ENCODE results near the gene TNFAIP1.
"Not testable (repeated sequence)": the region's sequence is repeated elsewhere in the genome, so short reads cannot be mapped to it uniquely, and the experiment has no call there.

TNFAIP1 gene

DNA sequence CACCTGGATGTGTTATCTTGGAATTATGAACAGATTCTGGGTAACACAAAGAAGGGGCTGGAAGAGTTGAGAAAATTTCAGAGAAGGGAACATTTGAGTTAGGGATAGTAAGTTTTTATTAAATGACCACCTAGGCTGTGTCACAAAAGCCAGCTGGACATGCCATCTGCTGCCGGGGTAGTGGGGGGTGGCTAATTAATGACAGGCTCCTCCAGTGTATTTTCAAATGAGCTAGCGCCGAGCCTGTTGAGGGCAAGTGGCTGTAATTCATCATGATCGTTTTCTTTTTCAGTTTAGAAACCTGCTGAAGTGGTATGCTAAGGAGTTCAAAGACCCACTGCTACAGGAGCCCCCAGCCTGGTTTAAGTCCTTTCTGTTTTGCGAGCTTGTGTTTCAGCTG lies 10.3 kb upstream of the TNFAIP1 start:
- no peak for DNase-seq

DNA sequence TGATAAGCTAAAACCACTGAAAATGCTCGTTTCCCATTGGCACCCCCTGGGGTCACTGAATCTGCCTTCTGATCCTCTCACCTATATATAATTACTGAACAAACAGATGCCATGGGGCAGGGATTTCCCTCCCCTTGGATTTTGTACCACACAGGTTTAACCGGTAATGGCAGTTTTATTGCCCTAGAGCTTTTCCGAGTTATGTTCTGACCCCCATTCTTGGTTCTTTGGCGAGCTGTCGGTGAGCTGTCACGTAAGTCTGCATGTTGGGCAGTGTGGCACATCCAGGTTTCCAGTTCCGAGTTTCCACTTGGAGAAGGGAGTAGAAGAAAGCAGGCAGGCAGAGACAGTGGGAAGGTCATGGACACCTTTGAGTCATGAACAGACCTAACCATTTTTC lies 9.4 kb upstream of the TNFAIP1 start:
- DNase-seq, result no peak

DNA sequence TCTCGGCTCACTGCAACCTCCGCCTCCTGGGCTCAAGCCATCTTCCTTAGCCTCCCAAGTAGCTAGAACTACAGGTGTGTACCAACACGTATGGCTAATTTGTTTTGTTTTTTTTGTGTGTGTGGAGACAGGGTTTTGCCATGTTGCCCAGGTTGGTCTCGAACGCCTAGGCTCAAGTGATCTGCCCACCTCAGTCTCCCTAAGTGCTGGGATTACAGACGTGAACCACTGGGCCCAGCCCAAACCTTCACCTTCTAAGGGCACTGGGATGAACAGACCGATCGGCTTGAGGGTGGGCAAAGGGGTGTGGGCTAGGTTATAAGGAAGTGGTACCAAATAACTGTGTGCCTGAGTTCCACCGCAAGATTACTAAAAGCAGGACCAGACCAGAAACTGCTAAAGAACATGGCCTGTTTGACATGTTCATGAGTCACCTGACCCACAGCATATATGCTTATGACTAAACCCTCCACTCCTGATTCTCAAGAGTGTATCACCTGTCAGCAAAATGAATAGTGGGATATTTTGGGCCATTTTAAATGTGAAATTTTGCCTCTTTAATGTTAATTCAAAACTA lies 8.4 kb upstream of the TNFAIP1 start:
- no peak for DNase-seq

DNA sequence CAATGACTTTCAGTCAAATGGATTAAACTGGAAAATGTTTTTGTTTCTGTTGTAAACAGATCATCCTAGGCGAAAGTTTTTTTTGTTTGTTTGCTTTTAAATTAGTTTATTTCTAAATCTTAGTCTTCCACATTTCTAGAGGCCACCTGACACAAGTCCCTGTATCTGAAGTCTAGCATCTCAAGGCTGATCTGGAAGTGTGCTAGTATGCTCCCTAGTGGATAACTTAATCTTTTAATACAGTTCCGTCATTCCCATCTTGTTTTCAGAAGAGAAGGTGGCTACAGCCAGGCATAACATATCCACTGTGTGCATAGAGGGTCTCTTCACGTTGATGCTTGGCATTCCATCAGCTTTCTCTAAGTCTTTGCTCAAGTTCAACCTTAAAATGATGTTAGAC lies 7.9 kb upstream of the TNFAIP1 start:
- no peak for DNase-seq

GRCh38 chr17:28328325-28328724 lies 7.2 kb upstream of the TNFAIP1 start:
- no peak for DNase-seq

DNA sequence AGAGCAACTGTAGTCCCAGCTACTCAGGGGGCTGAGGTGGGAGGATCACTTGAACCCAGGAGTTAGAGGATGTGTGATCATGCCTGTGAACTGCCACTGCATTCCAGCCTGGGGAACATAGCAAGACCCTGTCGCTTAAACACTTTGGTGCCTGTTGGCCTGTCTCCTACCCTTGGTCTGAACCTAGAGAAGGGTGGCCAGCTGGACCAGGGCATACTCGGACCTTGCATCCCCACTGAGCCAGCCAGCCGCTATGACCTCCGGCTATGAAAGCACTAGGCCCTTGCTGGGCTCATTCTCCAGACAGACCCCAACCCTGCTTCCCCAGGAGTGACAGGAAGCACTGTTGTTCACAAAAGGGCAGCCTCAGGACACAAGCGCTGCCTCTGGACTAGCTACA lies 4.9 kb upstream of the TNFAIP1 start:
- DNase-seq, result no peak

DNA sequence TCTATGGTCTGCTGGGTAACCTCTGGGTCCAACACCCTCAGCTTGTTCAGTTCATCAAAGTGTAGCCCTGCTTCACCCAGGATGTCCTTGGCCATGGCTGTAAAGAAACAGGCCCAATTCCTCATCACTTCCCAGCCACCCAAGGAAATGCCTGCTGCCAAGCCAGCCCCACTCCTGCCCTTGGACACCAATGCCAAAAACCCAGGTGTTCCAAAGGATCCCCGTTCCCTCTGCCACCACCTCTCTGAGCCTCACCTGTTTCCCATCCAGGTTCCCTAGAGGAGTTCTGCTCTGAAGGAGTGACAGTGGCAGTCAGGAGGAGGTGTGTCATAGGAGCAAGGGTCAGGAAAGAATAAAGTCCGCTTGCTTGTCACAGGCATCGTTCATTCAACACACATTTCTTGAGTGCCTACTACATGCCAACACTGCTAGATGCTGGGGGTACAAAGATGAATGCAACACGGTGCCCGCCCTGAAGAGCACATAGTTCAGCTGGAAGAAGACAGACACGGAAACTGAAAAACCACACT lies 3.6 kb upstream of the TNFAIP1 start:
- no peak for DNase-seq

- no peak for DNase-seq
Measured at GRCh38 chr17:28333083-28333746, 2.3 kb upstream of the TNFAIP1 start.

- DNase-seq, result no peak
Measured at GRCh38 chr17:28334171-28334570, 1.4 kb upstream of the TNFAIP1 start.

GRCh38 chr17:28334666-28335200 lies 828 bp upstream of the TNFAIP1 start:
- DNase-seq, result no peak

DNA sequence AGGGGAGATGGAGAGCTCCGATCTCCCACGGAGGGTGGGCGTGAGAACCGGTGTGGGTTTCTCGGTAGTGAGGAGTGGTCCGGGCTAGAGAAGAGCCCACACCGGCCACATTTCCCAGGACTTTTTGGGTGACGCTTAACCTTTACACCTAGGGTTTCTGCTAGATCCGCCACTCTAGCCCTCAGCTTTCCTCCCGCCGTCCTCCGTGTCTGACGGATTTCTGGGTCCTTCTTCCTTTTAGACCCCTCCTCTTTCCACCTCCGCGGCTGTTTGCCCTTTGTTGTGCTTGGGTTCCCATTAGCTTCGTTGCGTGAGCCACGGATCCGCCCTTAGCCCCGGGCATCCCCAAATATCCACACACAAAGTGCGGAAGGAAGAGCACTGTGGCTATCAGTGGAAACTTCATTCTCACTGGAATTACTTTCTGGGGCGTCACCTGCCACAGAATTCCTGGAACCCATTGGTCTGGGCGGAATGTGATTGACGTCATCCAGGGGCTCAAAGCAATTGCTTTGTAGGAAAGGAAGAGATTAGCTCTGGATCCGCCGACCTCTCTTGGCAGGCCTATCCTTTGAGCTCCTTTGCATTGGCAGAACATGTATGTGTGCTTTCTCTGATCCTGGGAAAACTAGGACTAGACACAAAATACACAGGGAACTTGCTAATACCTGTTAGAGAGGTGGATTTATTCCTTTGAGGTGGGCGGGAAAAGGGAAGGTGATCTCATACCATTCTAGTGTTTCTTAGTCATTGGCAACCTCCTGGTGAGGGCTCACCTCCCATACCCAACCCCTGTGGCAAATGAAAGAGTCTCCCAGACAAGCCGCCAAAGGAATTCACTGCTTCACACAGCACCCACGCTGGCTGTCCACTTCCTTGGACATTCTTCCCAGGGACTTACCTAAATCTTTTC lies 654 bp downstream of the TNFAIP1 start:
- peak; percentile 21 for DNase-seq

GRCh38 chr17:28338056-28338768 lies 2.7 kb downstream of the TNFAIP1 start:
- no peak for DNase-seq

DNA sequence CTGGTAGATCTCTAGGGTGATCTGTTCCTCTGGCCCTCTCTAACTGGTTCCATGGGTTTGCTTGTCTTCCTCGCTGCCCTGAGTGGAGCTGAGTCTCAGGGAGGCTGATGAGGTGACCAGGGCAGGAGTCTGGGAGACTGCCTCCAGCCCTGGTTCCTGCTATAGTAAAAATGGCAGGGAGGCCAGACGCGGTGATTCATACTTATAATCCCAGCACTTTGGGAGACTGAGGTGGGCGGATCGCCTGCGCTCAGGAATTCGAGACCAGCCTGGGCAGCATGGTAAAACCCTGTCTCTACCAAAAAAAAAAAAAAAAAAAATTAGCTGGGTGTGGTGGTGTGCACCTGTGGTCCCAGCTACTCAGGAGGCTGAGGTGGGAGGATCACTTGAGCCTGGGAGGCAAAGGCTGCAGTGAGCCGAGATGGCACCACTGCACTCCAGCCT lies 3.2 kb downstream of the TNFAIP1 start:
- not testable (repeated sequence) for DNase-seq

GRCh38 chr17:28339431-28339830 lies 3.9 kb downstream of the TNFAIP1 start:
- DNase-seq, result no peak

- no peak for DNase-seq
Measured at GRCh38 chr17:28340374-28340773, 4.8 kb downstream of the TNFAIP1 start.

- DNase-seq, result no peak
Measured at GRCh38 chr17:28341516-28341915, 6.0 kb downstream of the TNFAIP1 start.

GRCh38 chr17:28342313-28342712 lies 6.8 kb downstream of the TNFAIP1 start:
- no peak for DNase-seq

GRCh38 chr17:28343491-28343932 lies 8.0 kb downstream of the TNFAIP1 start:
- no peak for DNase-seq

- DNase-seq, result no peak
Measured at GRCh38 chr17:28344011-28344410, 8.4 kb downstream of the TNFAIP1 start.

GRCh38 chr17:28344435-28344901 lies 8.9 kb downstream of the TNFAIP1 start:
- no peak for DNase-seq

DNA sequence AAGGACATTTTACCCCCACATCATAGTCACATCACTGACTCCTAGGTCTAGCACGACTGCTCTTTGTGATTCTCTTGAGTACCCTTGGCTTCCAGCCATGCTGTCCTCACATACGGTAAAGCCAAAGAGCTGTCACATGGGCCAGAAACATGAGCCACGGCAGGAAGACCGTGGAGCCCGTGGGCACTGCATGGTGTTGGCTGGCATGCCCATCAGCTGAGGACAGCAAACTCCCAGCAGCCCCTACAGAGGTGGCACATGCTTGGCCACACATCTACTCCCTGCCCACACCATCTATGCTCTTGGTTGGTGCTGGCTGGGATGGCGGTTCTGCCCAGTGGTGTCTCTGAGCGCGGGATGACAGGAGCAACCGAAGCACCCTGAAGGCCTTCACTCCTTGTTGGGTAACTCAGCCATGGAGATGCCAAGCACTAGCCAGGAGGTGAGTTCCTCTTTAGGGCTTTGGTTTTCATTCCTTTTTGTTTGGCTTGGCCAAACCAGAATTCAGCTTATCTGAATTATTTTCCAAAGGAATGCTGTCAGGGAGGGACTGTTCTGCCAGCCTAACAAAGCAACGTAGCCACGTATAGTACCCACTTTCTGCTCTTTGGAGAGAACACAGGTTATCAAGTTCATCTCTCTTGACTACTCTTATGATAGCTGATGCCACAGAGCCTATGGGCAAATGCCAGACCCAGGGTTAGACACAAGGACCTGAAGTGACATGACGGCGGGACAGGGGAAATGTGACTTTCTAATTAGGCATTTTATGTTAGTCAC lies 10.0 kb downstream of the TNFAIP1 start:
- no peak for DNase-seq

DNA sequence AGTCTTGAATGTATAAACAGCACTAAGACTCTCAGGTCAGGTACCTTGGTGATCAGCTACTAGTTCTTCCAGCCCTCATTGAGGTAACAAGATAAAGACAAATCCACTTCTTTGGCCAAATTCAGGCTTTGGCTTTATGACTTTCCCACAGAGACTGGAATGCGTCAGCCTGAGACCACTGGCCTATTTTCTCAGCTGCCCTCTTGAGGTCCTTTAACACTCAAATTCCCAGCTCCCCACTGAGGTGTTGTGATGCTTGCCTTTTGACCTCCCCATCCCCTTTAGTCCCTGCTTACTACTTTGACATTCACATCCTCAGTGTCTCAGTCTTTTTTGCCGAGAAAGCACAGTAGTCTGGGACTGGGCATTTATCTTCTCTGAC lies 10.6 kb downstream of the TNFAIP1 start:
- DNase-seq, result no peak

Measured in NCI-H446 treated with DMSO at 0.1 percent for 48 hours (cell line).